GM18867 (cell line): ENCODE data around the gene WT1.

Source experiments
- ATAC-seq: cut with Tn5 transposase; IDR thresholded peaks from one replicate; pipeline ENCODE4 v1.9.1; 2021; ENCODE audit warnings: mild to moderate bottlenecking, moderate library complexity; ENCODE audit not compliant: unreplicated experiment

The WT1 gene

DNA sequence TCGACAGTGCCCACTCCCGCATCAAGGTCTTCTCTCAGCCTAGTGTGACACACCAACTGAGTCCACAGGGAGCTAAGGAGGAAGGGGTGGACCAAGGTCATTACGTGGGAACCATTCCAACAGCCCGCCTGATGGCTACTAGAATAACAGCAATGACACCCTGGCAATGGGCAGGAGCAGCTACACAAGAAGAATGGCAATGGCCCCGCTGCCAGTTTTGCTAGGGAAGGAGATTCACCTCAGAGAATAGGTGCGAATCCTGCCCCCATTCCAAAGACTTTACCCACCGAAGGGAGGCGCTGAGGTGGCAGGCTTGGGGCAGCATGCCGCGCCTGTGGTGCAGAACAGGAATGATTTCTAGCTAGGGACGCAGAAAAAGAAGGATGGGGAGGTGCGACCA, 9.1 kb downstream of the WT1 start:
- ATAC-seq: no peak

DNA sequence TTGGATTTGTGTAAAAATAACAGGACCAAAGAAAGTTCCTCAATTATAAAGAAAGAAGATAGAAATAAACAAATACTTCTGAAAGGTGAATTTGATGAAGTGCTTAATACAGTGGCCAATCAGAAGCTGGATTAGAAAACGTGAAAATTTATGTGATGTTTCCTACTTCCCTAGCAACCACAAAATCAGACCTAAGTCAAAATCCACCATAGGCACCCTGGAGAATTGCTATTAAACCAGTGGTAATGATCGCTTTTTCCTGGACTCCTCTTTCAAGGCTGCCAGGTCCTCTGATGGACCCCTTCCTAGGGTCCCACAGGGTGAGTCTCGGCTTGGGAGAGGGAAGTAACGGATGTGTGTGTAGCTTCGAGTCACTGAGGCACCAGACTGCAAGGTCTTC, 9.6 kb downstream of the WT1 start:
- no peak for ATAC-seq

DNA sequence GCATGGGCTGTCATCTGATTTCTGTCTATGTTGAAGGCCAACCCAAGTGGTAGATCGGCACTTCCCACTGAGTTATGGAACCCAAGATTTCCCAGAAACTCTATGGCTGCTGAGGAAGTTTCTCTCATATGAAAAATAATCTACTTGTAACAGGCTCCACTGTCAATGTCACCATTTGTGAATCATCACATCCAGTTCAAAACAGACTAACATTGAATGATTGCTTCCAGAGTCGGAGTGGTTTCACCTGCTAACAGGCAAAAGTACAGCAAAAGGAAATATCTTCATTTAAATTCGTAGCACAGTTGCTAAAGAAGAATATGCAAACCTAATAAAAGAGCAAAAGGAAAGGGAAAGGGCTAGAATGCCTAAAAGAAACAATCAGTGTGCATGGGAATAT, 12.8 kb downstream of the WT1 start:
- no peak for ATAC-seq

DNA sequence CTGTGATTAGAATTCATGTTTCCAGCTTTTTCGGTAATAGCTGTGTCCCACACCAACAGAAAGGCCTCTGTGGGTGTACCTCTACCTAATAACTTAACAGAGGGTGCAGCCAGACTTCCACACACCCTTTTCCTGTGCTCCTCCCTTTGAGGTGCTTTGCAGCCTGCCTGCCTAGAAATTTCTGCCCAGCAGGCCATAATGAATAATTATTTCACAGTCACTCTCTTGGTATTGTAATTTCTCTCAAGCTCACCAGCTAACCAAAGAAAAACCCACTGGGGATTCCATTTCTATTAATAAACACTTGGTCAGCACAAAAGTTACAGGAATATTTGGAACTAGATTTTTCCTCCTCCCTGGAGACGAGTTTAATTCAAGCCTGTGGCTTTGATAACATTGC, 13.3 kb downstream of the WT1 start:
- no peak for ATAC-seq

DNA sequence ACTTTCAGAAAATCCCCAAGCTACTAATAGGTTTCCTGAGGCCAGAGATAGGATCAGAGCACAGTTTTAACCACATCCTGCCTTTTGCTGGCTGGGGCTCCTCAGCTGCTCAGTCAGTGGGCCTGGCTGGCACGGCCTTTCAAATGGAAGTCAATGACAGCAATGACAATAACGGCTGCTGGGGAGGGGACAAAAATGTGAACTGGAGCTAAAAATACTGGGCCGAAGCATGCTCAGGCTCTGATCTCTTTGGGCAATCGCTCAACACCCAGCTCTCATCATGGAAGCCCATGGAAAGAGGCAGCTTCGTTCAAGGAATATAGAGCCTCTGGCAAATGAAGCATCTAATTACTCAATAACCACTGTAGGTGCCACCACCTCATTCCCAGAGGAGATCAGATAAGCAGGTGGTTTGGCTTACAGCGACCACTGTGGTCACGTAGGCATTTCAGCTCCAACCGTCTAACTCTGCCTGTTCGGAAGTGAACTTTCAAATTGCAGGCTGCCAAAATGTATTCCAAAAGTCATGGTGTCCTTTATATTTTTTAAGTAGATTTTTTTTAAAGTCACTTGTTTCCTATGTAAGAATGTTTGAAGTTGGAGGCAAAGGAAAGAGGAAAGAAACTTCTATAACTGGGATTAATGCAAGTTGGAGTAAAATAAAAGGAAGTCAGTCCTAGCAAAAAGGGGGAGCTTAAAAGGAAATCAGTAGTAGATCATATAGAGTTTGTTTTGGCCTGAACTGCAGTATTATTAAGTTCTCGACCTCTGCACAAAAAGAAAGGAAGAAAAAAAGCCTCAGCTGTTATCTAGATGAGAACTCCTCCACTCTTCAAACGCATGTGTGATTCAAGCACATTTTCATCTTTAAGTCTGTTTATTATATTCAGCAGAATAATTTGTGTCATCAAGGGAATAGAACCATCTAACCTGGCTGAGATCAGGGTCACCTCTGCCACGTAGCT, 14.1 kb downstream of the WT1 start:
- peak; percentile 67 for ATAC-seq

DNA sequence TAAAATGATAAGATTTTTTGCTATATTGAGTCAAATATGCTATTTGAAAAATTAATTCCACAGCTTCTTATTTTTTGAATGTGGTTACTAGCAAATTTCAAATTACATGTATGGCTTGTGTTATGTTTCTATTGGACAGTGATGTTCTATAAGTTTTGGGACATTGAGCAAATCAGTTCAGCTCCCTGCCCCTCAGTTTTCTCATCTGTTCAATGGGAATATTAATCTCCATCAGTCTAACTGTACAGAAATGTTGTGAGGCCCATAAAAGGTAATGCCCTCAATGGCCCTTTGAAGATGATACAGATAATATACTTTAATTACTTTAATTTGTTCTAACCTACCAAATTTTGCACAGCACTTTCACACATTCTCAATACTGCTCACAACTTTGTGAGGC, 15.2 kb downstream of the WT1 start:
- no peak for ATAC-seq

DNA sequence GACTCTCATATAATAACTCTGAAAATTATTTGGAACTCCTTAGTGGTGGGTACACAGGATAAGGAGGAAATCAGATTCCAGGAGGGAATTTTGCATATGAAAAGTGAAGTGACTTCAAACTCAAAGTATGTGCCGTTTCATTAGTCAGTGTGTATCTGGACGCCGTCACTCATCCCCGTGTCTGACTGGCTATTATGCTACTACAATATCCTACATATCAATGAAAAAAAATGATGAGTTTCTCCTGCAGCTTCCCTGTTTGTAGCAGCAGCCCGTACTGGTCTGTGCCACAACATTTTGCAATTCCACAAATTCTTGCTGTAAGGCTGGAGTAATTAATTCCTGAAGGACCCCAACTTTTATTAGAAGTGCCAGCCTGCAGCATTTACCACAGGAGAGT, 16.5 kb downstream of the WT1 start:
- ATAC-seq: no peak

DNA sequence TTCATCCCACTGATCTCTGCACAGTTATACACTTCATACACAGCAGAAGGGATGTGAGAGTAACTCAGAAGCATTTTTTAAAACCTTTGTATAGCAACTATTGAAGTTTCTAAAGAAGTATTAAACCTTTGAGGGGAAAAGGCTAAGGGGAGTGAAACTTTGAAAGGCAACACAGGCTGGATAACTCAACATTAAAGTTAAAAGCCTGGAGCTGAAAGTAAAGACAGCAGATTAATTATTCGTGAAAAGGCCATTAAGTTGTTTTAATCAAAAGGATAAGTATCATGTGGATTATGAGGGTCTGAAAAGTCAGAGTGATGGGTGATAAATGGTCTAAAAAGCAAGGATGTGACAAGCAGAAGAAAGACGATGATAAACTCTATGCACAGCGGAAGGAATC, 17.5 kb downstream of the WT1 start:
- ATAC-seq: no peak

DNA sequence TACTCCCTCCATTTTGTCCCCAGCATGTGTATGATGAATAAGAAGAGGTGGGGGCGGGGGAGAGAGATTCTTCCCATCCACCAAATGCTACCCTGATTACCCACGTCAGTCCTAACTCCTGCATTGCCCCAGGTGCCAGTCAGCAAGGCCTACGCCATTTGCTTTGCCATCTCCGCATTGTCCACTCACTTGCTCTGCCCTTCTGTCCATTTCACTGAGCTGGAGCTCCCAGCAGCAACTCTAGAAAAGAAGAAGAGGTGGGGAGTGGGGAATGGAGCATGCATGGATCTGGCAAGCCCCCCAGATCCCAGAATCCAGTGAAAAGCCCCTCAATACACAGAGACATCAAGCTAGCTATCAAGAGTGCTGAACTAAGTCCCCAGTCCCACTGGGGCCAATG, 19.0 kb downstream of the WT1 start:
- no peak for ATAC-seq

DNA sequence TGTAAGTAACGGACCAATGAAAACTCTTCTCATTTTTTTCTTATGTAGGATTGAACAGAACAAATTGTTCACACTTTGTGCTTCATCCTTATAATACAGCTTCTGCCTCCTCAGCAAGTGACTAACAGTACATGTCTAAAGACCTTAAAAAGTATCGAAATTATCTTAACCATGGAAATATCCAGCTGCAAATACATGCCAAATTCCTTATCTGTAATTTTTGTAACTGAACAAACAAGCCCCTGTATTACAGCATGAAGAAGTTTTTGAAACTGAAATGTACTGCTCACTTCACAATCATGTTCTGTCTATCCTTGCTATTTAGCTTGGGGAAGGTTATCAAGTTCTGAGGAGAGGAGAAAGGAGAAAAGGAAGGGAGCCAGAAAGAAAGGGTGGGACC, 20.4 kb downstream of the WT1 start:
- no peak for ATAC-seq

DNA sequence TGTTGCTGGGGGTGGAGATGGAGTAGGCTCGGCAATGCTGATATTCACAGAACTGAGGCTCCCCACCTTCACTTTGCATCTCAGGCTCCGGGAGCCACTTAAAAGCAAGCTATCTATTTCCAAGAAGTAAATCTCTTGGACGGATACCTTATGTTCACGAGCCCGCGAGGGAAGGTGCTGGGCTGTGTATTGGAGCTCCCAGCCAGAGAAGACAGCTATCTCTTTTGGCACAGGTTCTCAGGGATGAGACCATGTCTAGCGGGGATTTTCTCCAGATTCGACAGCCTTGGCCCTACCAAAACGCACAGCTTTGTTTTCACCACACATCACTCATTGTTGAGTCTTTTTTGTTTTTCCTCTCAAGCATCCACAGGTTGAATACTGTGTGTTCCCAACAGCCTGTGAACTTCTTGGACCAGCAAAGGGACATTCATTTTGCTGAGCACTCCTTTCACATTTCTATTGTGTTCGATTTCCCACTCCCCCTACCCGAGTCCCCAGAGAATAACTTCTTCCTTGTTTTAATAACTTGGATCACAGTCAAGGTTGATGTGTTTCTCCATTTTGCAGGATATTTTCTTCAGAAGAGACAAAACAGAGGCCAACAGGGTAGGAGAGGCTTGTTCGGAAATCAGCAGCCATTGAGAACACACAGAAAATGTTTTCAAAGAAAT, 23.3 kb downstream of the WT1 start:
- no peak for ATAC-seq

DNA sequence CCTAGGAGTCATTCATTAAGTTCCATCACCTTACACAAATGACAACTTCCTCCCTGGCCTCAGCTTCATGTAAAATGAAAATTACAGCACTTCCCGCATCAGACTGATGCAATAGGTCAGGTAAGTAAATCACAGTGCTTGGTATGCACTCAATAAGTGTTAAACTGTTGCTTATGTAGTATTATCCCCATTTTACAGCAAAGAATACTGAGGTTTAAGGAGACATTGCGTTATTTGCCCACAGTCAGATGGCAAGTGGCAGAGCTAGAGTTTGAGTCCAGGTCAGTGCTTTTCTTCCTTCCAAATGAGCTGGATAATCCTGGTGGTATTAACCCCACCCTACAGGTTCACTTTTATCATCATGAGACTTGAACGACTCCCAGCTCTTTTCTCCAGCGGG, 29.7 kb downstream of the WT1 start:
- ATAC-seq: no peak

DNA sequence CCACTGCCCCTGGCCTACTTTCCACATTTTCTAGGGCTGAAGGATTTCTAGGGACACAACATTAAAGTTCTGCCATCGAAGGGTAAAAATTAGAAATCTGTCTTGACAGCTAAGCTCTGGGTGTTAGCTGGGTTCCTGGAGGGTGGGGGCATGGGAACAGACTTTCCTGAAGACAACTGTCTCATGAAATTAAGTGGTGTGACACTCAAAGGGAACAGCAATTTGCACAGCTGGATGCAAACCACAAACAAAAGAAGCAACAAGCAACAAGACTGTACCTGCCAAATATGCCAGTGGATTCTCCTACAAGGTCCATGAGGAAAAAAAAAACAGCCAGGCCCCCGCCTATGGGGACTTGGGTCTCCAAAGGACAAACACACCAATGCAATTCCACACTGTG, 32.5 kb downstream of the WT1 start:
- ATAC-seq: no peak

DNA sequence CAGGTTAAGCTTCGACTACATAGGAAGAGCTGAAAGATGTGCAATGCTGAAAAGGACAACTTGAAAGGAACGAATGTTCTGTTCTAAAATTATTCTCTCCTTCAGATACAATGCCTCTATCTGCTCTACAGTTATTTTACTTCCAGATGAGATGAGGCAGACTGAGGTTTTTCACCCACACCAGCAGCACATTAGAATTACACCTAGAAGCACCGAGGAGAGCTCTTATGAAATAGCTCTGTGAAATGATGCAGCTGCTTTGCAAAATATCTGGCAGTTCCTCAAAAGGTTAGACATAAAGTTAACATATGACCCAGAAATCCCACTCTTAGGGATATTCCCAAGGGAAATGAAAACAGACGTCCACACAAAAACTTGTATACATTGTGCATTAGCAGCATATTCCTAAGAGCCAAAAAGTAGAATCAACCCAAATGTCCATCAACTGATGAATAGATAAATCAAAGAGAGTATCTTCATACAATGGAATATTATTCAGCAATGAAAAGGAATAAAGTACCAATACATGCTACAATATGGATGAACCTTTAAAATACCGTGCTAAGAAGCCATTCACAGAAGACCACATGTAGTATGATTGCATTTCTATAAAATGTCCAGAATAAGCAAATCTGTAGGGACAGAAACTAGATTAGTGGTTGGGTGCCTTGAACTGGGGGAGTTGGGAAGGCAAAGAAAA, 34.5 kb downstream of the WT1 start:
- ATAC-seq: no peak

DNA sequence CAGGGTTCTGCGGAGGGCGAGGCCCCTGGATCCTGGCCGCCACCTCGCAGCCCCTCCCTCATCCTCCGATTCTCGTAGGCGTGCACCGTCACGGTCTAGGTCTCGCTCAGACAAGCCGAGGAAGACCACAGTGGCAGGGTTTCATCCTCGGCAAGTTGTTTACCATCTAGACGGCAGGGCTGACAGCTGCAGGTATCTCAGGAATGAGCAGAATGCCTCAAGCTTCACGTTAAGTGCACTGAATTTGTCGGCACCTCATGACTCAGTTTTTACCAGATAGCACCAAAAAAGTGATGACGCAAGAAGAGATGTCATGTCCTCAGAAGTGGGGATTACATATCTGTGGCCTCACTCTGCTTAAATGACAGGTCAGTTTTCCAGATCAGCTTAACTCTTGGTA, 35.1 kb downstream of the WT1 start:
- no peak for ATAC-seq

DNA sequence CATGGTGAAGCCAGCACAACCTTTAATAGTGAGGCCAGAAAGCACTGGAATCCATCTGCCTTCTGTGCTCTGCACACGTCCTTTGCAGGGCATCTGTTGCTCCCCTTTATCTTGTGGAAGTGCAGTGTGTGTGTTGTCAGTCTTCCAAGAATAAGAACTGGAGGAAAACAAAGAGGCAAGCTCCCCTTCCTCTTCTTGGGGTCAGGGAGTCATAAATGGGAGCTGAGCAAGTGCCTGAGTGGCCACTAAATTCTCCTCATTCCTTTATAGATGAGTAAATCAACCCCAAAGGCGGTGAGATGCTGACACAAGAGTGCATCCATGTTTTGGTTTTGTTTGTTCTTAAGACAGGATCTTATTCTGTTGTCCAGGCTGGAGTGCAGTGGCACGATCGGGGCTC, 38.3 kb downstream of the WT1 start:
- no peak for ATAC-seq

DNA sequence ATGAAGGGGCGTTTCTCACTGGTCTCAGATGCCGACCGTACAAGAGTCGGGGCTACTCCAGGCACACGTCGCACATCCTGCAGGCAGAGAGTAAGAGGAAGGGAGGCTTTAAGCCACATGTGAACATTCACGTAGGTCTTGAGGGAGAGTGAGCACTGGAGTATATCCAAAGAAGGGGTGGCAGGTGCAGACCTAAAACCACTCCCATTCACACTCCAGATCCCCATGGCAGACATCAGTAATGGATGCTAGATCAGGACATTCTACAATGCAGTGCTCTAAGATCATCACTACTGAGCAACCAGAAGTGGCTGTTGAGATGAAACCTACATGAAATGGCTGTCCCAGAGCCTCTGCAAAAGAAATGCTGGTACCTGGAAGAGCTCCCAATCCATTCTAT, 39.0 kb downstream of the WT1 start:
- no peak for ATAC-seq

DNA sequence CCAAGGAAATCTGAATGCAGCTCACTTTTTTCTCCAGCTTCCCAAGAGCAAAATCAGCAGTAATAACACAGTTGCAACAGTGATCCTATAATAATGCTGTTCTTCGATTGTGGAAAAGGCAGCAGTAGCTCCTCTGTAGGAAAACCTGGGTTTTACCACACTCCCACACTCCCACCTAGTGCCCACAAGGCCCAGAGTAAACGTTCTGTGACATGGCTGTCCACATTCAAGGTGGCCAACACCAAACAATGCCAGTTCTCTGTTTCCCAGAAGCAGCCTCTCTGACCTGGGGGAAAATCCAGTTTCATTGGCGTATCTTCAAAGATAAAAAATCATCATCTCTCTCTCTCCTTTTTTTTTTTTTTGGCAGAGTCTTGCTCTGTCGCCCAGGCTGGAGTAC, 40.2 kb downstream of the WT1 start:
- no peak for ATAC-seq

DNA sequence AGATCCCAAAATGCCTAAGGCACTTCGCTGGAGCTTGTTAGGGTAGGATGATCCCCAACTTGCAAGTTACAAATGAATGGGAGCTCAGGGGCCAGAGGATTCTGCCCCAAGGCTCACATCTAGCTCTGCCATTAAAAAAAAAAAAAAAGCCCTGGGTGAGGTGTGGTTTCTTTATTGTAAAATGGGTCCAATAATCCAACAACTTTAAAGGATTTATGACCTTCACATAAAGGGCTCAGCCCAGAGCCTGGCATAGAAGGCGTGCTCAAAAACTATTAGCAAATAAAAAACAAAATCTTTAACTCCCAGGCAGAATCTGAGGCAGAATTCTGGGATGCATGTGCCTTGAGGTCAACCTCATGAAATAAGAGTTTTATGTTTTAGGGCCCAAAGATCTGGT, 42.5 kb downstream of the WT1 start:
- ATAC-seq: no peak

DNA sequence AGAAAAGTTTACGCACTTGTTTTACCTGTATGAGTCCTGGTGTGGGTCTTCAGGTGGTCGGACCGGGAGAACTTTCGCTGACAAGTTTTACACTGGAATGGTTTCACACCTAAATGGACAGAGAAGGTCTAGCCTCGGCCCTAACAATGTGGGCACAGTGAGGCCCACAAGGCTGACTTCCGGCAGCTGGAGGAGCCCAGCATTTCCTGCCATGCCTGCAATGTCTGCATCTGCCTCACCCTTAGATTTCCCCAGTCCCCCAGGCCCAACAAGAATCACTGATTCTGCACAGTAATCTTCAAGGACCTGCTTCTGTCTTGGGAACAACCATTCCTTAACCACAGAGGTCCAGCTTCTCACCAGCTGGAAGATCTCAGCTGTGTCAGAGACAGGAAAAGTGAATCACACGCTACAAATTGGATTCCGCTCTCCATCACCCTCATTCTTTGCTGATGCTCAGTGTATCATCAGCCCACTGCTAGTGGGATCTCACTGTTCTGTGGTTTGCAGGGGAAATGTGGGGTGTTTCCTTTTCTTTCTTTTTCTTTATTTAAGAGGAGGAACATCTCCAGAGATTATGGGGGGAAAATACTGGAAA, 43.3 kb downstream of the WT1 start:
- ATAC-seq: no peak

DNA sequence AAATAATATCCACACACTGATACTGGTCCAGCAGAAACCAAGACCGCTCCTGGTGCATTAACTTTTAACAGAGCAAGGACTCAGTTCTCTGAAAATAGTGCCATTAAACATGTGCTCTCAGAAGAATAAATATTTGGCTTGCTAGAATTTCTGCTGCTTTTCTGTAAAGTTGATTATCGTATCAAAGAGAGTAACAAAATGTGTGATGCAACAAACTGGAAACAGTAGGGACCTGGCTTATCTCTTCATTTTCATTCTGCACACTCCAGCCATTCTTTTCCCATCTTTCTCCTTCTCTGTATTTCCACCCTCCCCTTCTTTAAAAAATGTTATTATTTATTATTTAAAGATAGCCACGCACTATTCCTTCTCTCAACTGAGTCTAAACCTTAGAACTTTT, 43.9 kb downstream of the WT1 start:
- no peak for ATAC-seq
